Esophagus squamous epithelium (tissue), 4 donors: Measurements from ENCODE around the gene PEAK3.

Experiments used
- POLR2A ChIP-seq, 4 donors: fragments of 450-650 bp; IDR thresholded peaks; one replicate each; pipeline ENCODE4 v1.6.1; 2017; ENCODE audit warnings: antibody characterized with exemption in 4 of 4, mild to moderate bottlenecking in 4 of 4, moderate library complexity in 3 of 4
- TF ChIP-seq, protein P1 (sequence below), 6 experiments: fragments of 450-650 bp in 4 of 6; fragments of 200-600 bp in 2 of 6; sonication (generic) in 2 of 6; IDR thresholded peaks; one replicate each; pipeline ENCODE4 v1.5.1; 2016 to 2019; ENCODE audit warnings: antibody characterized with exemption in 6 of 6, mild to moderate bottlenecking in 4 of 6, moderate library complexity in 4 of 6

DNA sequence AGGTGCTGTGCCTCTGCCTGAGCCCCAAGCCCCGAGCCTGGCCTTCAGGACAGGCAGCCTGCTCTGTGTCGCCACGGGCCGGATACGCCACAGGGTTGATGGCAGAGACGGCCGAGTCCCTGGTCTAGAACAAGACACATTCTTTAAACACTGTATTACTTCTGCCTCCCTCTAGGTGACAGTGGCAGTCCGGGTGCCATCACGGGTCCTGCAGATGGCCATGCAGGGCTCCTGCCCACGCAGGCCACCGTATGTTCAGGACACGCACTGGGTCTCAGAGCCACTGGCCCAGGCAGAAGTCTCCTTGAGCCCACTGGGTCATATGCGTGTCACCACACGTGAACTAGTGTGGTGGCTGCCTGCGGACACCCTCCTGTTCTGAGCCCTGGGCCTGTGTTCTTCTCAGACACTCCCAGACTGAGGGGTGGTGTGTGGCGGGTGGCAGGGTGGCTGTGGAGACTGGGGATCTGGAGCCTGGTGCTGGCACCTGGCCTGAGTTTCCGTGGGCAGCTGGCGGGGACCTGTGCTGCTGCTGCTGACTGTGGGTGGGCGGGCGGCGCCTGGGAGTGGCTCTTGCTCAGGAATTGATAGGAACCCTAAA, 50.3 kb downstream of the PEAK3 start:
- TF ChIP-seq, protein P1, sequence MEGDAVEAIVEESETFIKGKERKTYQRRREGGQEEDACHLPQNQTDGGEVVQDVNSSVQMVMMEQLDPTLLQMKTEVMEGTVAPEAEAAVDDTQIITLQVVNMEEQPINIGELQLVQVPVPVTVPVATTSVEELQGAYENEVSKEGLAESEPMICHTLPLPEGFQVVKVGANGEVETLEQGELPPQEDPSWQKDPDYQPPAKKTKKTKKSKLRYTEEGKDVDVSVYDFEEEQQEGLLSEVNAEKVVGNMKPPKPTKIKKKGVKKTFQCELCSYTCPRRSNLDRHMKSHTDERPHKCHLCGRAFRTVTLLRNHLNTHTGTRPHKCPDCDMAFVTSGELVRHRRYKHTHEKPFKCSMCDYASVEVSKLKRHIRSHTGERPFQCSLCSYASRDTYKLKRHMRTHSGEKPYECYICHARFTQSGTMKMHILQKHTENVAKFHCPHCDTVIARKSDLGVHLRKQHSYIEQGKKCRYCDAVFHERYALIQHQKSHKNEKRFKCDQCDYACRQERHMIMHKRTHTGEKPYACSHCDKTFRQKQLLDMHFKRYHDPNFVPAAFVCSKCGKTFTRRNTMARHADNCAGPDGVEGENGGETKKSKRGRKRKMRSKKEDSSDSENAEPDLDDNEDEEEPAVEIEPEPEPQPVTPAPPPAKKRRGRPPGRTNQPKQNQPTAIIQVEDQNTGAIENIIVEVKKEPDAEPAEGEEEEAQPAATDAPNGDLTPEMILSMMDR (IDR thresholded peaks at IDR 0.05): no peak
- no peak for TF ChIP-seq POLR2A (IDR thresholded peaks at IDR 0.05)
